ENCODE data around the gene CASKIN1.

CASKIN1 gene

DNA sequence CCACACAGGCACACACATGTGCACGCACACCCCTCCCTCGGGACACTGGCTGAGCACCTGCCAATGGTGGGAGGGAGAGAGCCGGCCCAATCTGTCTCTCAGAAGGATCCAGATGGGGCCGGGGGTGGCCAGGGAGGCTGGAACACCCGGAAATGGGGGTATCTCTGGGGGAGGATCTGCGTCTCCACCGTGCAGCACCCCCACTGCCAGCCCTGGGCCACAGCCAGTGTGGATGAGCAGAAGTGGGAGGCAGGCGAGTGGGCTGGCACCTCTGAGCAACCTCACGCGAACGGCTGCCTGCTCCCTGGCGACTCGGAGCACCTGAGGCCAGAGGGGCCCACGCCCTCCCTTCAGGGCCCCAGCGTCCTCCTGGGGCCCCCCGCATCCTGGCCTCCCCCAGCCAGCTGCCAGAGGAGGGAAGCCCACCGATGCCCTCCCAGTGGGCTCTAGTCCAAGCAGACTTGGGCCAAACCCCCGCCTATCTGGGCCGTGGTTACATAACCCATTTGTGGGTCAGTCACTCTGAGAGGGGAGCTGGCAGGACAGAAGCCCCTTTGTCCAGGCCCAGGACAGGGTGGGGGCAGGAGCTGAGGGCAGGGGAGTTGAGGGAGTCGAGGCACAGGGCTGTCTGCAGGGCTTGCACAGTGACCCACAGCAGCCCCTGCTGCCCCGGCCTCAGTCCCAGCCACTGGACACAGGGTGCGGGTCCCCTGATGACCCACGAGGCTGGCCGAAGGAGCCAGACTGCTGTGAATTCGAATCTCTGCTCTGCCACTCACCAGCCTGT lies 5.6 kb downstream of the CASKIN1 start:
- no peak for DNase-seq (ENCODE audit: low spot score)

DNA sequence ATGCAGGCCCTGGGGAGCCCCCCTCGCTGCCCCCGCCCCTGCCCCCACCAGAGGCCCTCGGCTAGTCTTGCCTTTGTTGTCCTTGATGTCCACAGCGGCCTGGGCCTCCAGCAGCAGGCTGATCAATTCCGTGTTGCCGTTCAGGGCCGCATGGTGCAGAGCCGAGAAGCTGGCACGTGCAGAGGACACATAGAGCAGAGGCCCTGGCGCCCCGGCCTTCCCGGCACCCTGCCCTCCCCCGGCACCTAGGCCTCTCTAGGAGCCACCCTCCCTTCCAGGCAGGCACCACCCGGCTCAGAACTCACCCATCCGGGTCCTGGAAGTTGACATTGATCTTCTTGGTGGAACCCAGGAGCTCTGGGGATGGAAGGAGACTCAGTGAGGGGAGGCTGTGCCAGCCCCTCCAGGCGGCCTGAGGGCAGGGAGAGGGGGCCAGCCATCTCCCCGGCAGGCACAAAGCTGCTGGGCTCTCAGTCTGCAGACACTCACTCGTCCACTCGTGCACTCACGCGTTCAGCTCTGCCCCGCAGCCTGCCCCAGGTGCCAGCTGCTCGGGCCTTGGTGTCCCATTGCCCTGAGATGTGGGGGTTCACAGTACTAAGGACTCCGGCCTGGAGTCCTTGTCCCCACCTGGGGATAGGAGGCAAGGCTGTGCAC lies 6.3 kb downstream of the CASKIN1 start:
- DNase-seq (ENCODE audit: low spot score) = no peak

DNA sequence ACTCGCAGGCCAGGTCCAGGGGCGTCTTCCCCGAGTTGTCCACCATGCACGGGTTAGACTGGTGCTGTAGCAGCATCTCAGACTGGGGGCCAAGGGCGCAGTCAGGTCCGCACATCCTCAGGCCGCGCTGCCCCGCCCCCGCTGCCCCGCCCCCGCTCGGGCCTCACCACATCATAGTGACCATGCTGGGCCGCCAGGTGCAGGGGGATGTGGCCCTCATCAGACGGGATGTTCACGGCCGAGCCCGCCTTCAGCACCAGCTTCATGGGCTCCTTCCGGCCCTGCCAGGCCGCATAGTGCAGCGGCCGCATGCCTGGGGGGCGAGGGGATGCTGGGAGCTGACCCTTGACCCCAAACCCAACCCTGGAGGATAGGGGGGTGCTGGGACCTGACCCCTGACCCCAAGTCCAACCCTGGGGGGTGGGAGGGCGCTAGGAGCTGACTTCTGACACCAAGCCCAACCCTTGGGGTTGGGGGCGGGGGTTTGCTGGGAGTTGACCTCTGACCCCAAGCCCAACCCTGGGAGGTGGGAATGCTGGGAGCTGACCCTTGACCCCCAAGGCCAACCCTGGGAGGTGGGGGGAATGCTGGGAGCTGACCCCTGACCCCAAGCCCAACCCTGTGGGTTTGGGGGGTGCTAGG lies 7.0 kb downstream of the CASKIN1 start:
- DNase-seq (ENCODE audit: low spot score) = no peak

DNA sequence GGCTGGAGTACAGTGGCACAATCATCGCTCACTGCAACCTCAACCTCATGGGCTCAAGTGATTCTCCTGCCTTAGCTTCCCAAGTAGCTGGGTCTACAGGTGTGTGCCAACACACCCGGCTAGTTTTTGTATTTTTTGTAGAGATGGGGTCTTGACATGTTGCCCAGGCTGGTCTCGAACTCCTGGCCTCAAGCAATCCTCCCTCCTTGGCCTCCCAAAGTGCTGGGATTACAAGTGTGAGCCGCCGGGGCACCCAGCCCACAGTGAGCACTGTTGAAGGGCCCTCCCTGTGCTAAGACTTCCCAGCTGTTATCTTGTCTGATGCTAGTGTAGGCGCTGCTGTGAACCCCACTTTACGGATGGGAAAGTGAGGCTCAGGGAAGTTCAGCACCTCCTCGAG lies 8.0 kb downstream of the CASKIN1 start:
- DNase-seq (ENCODE audit: low spot score) = no peak

DNA sequence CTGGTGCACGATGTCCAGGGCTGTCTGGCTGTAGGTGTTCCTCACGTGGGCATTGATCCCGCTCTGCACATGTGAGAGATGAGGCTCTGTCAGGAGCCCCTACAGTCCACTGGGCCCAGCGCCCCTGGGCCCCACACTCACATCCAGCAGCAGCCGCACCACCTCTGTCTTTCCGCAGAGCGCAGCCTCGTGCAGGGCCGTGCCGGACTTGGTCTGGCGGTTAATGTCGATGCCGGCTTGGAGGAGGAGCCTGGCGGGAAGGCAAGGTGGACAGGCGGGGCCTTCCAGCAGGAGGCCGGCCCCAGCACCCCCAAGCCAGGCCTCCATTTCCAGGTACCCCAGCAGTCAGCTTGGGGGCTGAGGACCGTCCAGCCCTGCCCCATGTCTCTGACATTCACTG lies 9.2 kb downstream of the CASKIN1 start:
- DNase-seq (ENCODE audit: low spot score) = no peak

DNA sequence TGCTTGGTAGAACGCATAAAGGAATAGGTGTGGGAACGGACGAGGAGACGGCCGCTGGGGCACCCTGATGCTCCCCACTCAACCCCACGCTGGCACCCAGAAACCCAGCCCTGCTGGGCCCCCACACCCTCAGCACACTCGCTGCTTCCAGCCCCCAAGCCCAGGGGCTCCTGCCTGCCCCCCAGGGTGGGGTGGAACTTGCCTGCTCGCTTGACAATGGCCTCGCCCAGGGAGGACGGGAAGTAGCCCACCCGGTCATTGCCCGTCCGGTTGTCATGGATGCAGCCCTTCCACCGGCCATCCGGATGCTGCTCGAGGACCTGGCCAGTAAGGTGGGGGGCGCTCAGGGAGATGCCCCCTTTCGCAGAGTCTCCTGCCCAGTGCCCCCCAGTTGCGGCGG lies 9.9 kb downstream of the CASKIN1 start:
- DNase-seq (ENCODE audit: low spot score) = no peak

DNA sequence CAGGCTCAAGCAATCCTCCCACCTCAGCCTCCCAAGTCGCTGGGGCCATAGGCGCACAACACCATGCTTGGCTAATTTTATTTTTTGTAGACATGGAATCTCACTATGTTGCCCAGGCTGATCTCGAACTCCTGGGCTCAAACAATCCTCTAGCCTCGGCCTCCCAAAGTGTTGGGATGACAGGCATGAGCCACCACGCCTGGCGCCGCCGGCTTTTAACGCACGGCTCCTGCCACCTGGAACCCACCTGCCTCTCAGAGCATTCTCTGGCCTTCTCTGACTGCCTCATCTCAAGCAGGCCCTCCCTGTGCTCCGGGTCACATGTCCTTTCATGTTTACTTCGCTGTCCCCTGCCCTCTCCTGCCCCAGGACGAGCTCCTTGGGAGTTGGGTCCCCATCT lies 10.3 kb downstream of the CASKIN1 start:
- DNase-seq (ENCODE audit: low spot score) = no peak

DNA sequence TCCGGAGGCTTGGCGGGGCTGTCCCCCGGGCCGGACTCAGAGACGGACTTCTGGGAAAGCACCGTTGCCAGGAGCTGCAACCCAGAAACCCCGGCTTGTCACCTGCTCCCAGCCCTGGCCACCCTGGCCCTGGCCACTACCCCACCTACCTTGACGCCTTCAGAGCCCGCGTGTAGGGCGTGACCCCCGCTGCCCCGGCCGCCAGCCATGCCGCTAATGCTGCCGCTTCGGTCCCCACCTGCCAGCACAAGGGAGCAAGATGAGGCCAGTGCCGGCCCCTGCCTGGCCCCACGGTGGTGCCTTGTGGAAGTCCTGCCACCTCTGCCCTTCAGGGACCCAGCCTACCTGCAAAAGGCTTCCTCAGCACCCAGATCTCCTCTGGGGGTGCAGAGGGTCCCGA lies 11.4 kb downstream of the CASKIN1 start:
- no peak for DNase-seq (ENCODE audit: low spot score)

DNA sequence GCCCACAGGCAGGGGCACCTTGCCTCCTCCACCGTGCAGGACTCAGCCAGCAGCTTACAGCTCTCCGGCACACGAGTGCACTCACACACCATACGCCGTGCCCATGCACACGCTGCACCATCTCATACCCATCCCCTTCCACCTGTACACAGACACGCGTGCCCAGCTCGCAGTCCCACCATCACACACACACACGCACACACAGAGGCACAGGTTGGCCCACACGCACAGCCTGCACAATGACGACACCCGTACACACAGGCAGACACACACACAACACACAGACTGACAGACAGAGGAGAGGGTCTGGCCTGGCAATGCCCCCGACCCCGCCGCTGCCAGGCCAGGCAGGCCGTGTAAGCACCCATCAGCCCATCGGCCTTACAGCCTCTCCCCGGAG lies 12.1 kb downstream of the CASKIN1 start:
- DNase-seq (ENCODE audit: low spot score) = no peak

DNA sequence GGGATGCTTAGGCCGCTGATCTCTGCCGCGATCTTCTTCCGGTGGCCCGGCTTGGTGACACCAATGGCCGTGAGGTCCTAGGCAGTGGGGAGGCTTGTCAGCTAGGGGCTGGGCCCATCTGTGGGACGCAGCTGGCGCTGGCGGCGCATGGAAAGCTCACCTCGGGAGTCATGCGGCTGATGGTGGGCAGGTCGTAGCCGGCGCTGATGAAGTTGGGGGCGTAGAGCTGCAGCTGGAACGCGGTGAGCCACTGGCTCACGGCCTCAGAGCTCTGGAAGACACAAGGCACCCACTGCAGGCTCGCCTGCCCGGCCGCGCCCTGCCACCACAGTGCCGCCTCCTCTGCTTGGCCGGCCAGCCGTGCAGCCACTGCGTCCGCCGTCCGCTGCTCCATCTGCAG lies 12.7 kb downstream of the CASKIN1 start:
- DNase-seq (ENCODE audit: low spot score) = no peak

DNA sequence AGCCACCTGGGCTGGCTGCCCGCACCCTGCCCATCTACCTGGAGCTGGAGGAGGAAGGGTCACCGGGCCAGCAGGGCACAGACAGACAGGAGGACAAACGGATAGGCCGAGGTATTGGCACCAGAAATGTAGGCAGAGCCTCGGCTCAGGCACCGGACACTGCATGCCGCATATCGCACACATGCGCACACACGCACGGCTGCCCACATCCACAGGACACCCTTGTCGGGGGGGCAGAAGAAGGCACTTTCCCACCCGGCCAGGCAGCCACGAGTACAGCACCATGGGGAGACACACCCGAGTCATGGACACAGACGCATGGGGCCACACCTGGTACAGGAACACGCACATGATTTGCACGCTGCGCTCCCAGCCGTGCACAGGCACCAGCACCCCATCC lies 14.5 kb downstream of the CASKIN1 start:
- DNase-seq (ENCODE audit: low spot score) = no peak

DNA sequence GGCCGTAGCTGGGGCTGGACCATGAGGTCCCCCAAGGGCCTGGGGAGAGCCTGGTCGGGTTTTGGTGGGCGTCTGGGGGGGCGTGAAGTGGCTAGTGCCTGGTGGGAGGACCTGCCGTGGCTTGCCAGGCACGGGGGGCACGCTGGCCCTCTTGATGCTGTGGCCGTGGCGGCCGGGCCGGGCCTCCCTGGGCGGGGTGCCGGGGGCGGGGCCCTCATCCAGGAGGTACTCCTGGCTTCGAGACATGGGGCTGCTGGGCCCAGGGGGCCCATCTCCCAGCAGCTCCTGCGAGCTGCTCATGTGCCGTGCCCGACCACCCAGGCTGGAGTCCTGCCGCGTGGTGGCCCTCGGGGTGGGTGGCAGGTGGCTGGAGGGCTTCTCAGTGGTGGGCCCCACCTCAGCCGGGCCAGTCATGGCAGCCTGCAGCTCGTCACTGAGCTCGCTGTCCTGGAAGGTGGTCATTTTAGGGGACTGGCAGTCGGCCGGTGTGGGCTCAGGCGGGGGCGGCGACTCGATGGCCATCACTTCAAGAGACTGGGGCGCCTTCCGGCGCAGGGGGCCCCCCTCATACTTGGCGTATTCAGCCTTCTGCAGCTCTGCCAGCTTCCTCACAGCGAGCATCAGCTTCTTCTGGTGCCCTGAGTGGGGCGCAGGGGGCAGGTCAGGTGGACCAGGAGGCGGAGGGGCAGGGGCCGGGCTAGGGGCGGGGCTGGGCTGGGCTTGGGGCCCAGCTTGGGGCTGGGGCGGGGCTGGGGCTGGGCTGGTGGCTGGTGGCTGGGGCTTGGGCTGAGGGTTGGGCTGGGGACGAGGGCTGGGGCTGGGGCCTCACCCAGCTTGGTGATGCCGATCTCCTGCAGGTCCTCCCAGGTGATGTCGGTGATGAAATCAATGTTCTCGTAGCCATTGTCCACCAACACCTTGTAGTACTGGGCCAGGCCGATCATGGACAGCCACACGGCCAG lies 15.2 kb downstream of the CASKIN1 start:
- no peak for DNase-seq (ENCODE audit: low spot score)

DNA sequence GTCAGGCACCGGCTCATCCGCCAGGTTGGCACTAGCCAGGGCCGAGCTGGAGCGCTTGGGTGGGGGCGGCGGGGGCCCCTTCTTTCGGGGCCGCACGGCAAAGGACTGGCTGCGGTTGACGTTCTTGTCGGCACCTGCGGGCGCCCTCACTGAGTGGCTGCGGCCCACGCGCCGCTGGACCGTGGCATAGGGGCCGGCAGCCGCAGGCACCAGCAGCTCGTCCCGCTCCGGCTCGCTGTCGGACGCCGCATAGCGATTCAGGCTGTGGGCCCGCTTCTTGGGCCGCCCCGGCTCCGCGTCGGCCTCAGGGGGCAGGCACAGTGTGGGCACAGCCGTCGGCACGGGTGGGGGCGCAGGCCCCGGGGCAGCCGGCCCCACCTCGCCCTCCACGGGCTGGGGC lies 15.9 kb downstream of the CASKIN1 start:
- DNase-seq (ENCODE audit: low spot score) = no peak

DNA sequence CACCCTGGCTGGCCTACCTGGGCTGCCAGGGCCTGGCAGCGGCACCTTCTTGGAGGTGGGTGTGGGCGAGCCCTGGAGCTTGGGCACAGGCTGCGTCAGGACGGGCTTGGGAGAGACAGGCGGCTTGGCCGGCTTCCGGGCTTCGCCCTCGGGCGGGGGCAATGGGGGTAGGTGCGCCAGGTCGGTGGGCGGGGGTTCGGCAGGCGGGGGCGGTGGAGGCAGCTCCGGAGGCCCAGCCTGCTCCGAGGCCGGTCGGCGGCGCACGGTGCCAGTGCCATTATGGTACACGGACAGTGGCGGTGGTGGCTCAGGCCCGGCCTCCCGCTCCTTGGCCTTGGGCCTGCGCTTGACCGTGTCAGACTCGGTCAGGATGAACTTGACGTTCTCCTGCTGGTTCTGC lies 16.8 kb downstream of the CASKIN1 start:
- DNase-seq (ENCODE audit: low spot score) = no peak

DNA sequence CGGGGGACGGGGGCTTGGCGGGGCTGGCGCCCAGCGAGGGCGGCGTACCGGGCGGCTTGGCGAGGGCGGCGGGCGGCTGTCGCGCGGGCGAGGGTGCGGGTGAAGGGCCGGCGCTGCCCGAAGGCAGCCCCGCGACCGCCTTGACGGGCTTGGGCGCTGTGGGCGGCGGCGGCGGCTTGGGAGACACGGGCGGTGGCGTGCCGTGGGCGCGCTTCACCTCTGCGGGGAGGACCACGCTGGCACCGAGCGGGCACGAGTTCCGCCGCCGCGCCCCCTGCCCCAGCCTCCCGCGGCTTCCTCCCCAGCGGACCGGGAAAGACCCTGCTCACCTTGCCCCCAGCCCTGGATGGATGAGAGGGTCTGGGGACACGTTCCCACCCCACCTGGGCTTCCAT lies 17.3 kb downstream of the CASKIN1 start:
- no peak for DNase-seq (ENCODE audit: low spot score)

DNA sequence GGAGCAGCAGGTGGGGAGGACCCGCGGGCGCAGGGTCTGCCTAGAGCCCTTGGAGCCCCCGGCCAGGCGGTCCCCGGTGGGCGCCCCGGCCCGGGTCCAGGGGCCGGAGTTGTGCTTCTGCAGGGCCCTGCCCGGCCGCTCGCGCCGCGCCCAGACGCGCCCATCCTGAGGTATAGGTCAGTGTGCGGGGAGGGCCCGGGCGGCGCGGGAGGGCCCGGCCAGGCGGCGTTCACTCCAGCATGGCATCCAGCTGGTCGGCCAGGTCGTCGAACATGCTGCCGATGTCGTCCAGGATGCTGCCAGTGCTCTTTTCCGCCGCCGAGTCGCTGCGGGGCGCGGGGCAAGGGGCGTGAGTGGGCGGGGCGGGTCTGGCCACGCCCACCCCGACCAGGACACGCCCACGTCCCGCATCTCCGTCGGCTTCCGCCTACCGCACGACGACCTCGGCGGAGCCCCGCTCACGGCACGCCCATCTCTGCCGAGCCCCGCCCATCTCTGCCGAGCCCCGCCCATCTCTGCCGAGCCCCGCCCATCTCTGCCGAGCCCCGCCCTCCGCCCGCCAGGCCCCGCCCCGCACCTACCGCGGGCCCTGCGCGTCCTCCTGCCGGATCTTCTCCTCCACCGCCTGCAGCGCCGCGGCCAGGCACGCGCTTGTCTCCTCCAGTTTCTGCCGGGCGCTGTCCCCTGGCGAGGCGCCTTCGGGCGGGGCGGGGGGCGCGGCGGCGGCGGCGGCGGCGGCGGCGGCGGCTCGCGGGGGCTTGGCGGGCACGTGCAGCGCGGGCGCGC lies 17.9 kb downstream of the CASKIN1 start:
- no peak for DNase-seq (ENCODE audit: low spot score)

DNA sequence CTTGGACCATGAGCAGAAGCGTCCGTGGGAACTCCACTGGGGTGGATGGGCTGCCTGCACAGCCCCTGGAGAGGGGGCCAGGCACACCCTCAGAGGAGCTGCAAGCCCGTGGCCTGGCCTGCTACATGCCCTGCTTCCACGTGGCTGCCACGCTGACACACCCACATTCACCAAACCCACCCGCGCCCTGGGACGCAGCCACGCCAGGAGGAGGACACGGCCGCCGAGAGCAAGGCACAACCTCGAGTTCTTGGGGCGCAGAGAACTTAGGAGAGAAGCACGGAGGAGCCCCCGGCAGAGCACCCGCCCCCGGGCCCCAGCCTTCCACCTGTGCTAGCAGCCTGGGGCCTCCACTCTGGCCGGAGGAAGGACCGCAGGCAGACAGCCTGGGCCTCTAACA lies 18.8 kb downstream of the CASKIN1 start:
- no peak for DNase-seq (ENCODE audit: low spot score)

DNA sequence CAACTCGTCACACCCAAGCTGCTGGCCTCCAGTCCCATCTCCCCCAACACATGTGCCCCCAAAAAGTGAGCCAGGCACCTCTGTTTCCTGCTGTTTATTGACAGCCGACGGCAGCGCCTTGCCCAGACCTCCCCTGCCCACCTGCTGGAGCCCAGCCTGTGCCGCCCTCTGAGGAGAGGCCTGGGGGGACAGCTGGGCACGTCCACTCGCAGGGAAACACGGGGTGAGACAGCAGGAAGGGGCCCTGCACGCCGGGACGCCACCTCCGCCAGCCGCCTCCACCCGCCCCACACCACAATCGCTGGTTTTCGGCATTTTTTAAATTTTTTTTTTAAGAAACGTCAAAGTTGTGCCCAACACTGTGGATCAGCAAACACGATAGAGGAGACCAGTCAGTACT lies 19.3 kb downstream of the CASKIN1 start:
- DNase-seq (ENCODE audit: low spot score) = no peak

DNA sequence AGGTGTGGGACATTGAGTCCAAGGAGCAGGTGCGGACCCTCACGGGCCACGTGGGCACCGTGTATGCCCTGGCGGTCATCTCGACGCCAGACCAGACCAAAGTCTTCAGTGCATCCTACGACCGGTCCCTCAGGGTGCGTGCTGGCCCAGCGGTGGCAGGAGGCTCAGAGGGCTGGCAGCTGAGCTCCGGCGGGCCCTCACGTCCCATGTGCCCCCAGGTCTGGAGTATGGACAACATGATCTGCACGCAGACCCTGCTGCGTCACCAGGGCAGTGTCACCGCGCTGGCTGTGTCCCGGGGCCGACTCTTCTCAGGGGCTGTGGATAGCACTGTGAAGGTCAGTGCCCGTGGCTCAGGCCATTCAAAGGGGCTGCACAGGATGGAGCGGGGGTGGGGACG lies 20.4 kb downstream of the CASKIN1 start:
- DNase-seq (ENCODE audit: low spot score) = no peak

DNA sequence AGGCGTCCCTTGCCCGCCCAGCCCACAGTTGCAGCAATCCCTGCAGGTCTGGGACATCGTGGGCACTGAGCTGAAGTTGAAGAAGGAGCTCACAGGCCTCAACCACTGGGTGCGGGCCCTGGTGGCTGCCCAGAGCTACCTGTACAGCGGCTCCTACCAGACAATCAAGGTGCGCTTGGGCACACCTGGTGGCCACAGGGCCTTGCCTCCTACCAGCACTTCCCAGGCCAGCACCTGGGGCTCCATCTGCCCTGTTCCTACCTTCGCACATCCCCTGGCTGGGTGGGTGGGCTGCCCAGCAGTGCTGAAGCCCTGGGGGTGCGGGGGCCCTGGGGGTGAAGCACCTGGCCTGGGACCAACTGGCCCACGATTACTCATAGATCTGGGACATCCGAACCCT lies 21.0 kb downstream of the CASKIN1 start:
- DNase-seq (ENCODE audit: low spot score) = no peak

DNA sequence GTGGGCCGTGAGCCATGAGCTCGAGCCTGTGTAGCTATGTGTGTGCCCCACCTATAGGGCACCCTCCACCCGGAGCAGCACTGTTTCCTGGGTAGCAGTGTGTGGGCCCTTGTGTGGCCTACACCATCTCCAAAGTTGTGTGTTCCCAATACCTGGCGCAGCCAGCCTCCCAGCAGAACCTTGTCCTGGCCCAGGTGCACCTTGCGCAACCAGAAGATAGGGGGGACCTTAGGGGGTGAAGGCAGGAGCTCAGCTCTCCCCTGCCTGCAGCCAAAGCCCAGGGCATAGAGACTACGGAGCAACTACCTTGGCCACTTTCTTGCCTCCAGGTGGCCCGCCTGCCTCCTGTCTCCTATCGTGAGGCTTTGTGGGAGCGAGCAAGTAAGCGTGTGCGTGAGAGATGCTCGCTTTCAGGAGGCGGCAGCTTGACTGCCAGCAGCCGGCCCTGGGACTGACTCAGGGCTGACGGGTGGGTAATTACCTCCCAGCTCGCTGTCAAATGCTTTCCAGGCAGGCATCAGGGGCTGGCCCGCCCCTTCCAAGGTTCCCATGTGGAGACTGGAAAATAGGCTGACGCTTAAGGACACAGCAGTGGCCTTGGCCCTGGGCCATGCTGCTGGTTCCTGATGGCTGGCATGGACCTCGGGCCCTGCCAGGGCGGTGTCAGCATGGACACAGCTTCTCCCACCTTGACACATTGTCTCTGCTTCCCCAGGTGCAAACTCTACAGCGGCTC lies 21.8 kb downstream of the CASKIN1 start:
- DNase-seq (ENCODE audit: low spot score) = no peak
